M059J (cell line): Measurements from ENCODE around the gene CFAP65. TPM values are rescaled to one million over a fixed set of nuclear protein-coding genes. Genes with fewer than 3 reads are reported as not detected.
A peak's percentile ranks its signal among the peaks of the same experiment; 100 is the strongest.

Experiments used
- DNase-seq: peaks from one replicate; pipeline ENCODE4 v3.0.0-alpha.2; 2012; ENCODE audit warnings: low read depth
- total RNA-seq: library from RNA; depleted of rRNA; stranded (reverse); fragments of >200 nt; shearing (Covaris generic); gene quantifications from 2 replicates; pipeline ENCODE4 v1.2.3, GENCODE V29; 2014

Gene CFAP65
- total RNA-seq, 1 experiment from 2014 or later, result not detected

- no peak for DNase-seq
Observed at GRCh38 chr2:219009294-219009693, 32.0 kb downstream of the CFAP65 start.

GRCh38 chr2:219003979-219004378 is 37.3 kb downstream of the CFAP65 start:
- DNase-seq, result no peak

- DNase-seq, result no peak
Observed at GRCh38 chr2:219003267-219003634, 38.1 kb downstream of the CFAP65 start.

- peak; percentile 13 for DNase-seq
Observed at GRCh38 chr2:219002395-219003266, 38.7 kb downstream of the CFAP65 start.

GRCh38 chr2:219001577-219002394 is 39.5 kb downstream of the CFAP65 start:
- DNase-seq, result peak; percentile 15

GRCh38 chr2:219001100-219001576 is 40.2 kb downstream of the CFAP65 start:
- DNase-seq, result no peak

- no peak for DNase-seq
Observed at GRCh38 chr2:219000569-219000960, 40.8 kb downstream of the CFAP65 start.

- no peak for DNase-seq
Observed at GRCh38 chr2:218999881-219000568, 41.3 kb downstream of the CFAP65 start.

GRCh38 chr2:218999021-218999880 is 42.1 kb downstream of the CFAP65 start:
- no peak for DNase-seq

GRCh38 chr2:218998414-218999002 is 42.8 kb downstream of the CFAP65 start:
- no peak for DNase-seq

- DNase-seq, result no peak
Observed at GRCh38 chr2:218997731-218998130, 43.6 kb downstream of the CFAP65 start.

GRCh38 chr2:218996937-218997336 is 44.4 kb downstream of the CFAP65 start:
- DNase-seq, result no peak

GRCh38 chr2:218995972-218996711 is 45.2 kb downstream of the CFAP65 start:
- peak; percentile 68 for DNase-seq

- DNase-seq, result no peak
Observed at GRCh38 chr2:218995561-218995960, 45.8 kb downstream of the CFAP65 start.

GRCh38 chr2:218993345-218994315 is 47.7 kb downstream of the CFAP65 start, which contains the start of gene CRYBA2:
CRYBA2 (minus strand) TSS chr2:218993422; CDS start chr2:218993176, 246 bp downstream.
- peak; percentile 39 for DNase-seq

- peak; percentile 8 for DNase-seq
Observed at GRCh38 chr2:218992703-218993344, 48.5 kb downstream of the CFAP65 start.

GRCh38 chr2:218992196-218992595 is 49.1 kb downstream of the CFAP65 start:
- no peak for DNase-seq

- DNase-seq, result peak; percentile 40
Observed at GRCh38 chr2:218991674-218992168, 49.6 kb downstream of the CFAP65 start.
